Epithelial cell of proximal tubule (primary cell): Measurements from ENCODE around the gene TRIM47. TPM values are rescaled to one million over a fixed set of nuclear protein-coding genes. Genes with fewer than 3 reads are reported as not detected.

Source experiments
- DNase-seq: peaks from one replicate; pipeline ENCODE4 v3.0.0-alpha.2; 2011; ENCODE audit warnings: low read depth
- H3K4me3 ChIP-seq: 2 replicates; pipeline ENCODE4 v1.5.1; 2011; ENCODE audit warnings: low read depth, mild to moderate bottlenecking, low read length
- total RNA-seq: library from RNA; depleted of rRNA; stranded (reverse); fragments of >200 nt; gene quantifications from 2 replicates; pipeline ENCODE4 v1.2.3, GENCODE V29; 2015
- TF ChIP-seq, protein P1 (sequence below): conservative IDR thresholded peaks from 2 replicates; pipeline ENCODE4 v1.5.1; 2012; ENCODE audit warnings: low read depth, mild to moderate bottlenecking, low read length

TRIM47 gene
- total RNA-seq, 1 donor from 2014 or later, result 51.2 TPM

DNA sequence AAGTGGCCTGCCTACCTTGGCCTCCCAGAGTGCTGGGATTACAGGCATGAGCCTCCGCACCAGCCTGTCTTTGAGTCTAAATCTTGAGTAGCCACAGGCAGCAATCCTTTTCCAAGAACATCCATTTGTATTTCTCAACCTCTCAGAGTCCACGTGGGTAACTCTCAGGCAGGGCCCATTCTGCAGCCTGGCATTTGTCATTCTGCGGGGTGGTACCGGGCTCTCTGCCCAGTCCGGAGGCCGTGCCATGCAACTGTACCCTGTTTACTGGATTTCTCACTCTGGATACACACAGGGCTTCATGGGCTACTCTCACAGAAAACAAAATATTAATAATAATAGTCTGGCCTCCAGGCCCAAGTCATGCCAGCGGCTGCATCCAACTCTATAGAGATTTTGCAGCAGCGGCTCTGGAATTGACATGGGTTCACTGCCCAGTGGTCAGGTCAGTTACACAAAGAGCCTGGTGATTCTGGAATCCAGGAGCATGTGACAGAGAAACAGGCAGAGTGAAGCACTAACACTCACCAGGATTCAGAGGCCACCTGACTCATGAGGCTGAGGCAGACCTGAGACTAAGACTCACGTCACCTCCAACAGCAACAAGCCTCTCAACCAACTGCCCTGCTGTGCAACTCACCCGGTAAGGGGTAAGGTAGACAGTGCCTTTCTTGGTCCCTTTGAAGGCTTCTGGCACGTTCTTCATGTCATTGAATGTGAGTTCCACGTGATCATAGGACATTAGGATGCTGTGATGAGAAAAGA lies 27.3 kb downstream of the TRIM47 start:
- TF ChIP-seq, protein P1, sequence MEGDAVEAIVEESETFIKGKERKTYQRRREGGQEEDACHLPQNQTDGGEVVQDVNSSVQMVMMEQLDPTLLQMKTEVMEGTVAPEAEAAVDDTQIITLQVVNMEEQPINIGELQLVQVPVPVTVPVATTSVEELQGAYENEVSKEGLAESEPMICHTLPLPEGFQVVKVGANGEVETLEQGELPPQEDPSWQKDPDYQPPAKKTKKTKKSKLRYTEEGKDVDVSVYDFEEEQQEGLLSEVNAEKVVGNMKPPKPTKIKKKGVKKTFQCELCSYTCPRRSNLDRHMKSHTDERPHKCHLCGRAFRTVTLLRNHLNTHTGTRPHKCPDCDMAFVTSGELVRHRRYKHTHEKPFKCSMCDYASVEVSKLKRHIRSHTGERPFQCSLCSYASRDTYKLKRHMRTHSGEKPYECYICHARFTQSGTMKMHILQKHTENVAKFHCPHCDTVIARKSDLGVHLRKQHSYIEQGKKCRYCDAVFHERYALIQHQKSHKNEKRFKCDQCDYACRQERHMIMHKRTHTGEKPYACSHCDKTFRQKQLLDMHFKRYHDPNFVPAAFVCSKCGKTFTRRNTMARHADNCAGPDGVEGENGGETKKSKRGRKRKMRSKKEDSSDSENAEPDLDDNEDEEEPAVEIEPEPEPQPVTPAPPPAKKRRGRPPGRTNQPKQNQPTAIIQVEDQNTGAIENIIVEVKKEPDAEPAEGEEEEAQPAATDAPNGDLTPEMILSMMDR, result no peak
- DNase-seq, result no peak
- no peak overlapping the region for H3K4me3 ChIP-seq

DNA sequence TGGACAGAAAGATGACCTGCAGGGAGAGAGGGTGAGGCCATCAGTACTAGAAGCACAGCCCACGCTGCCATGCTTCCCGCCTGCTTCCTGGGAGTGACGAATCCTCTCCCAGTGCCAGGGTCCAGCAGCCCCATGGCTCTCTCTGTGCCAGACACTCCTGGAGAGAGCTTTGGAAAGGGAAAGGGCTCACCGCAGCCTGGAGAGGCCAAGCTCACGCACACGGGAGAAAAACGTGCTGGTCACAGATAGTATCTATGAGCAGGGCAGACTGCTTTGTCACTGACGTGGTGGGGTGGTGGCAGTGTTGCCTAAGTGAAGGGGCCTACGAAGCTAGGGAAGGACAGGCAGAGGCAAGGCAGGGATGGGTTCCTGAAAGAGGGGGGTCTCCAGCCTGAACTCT lies 28.7 kb downstream of the TRIM47 start:
- no peak overlapping the region for H3K4me3 ChIP-seq
- DNase-seq, result no peak
- TF ChIP-seq, protein P1, result no peak

DNA sequence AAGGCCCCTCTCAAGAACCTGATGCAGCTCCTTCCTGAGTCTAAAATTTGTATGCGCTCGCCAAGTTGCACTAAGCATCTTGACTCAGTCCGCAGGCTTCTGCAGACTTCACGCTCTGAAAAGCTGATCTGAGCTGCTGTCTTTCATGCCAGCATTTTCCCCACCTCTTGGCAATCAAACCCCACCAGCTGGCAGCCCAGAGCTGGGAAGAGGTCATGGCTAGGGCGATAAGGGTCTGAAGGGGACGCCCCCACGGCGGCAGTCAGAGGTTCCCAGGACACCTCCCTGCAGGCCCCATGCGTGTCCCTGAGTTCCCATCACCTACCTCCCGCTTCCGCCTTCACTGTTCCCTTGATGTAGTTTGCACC lies 29.1 kb downstream of the TRIM47 start:
- DNase-seq, result no peak
- no peak overlapping the region for H3K4me3 ChIP-seq
- TF ChIP-seq, protein P1, result no peak

DNA sequence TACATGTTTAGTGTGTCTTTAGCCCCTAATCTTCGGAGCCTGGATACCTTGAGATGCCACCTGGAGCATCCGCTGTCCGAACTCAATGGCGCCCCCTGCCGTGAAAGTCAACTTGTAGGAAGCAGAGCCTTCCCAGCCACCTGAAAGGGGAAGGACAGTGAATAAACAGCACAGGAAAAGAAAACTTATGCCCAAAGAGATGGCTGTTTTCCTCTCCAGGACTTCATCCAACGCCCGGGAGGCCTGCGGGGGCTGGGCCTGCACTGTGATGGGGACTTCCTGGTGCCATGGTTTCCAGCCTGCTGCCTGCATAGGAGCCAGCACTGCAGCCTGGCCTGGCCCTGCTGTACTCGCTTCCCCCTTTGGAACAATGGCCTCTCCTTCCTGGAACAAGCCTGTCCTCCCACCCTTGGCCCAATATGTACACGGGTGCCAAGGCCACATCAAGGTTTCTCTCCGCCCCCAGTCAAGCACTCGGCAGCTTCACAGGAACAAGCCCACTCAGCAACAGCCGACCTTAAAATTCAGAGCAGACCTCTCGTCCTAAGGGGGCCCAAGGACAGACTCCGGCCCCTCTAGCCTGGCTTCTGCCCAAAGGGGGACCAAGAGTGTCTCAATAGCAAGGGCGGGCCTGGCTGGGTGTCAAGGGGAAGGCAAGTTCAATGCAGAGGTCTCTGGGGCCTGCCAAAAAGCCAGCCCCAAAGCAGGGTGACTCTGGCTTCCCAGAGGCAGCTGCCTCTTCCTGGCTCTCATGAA lies 29.7 kb downstream of the TRIM47 start:
- no peak overlapping the region for H3K4me3 ChIP-seq
- TF ChIP-seq, protein P1, result peak; percentile 86
- no peak for DNase-seq

DNA sequence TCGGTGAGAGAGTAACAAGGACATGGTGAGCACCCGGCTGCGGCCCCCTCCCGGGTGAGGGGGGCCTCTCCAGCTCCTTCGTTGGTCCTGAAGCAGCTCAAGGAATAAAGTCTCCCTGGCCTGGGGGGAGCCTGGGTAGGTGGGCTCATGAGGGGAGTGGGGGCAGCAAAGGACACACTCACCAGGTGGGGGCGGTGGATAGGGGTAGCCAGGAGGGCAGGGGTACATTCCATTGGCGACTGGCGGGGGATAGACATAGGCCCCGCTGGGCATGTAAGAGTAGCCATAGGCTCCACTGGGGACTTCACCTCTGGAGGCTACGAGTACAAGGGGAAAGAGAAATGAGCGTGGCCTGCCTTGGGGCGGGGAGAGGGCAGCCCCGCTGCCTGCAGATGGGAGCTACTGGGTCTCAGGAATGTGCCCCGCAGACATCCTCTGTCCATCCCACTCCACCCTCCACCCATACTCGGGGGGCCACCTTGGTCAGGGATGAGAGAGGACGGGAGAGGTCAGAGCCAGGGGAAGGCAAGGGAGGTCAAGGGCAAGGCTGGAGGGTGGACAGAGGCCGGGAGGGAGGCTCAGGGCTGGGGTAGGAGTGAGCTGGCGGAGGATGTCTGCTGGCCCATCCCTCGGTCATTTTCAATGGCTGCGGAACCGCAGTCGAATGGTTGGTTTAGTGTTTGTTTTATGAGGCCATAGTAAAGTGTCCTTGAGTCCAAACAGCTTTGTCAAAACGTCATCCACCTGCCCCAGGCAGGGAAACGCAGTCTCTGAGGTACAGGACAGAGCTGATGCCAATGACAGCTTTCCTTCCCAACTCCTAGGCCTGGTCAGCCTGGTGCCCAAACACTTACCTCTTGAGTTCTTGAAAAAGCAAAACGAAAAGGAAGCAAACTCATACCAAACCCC lies 30.5 kb downstream of the TRIM47 start:
- H3K4me3 ChIP-seq, result no peak overlapping the region
- TF ChIP-seq, protein P1, result no peak
- DNase-seq, result no peak

DNA sequence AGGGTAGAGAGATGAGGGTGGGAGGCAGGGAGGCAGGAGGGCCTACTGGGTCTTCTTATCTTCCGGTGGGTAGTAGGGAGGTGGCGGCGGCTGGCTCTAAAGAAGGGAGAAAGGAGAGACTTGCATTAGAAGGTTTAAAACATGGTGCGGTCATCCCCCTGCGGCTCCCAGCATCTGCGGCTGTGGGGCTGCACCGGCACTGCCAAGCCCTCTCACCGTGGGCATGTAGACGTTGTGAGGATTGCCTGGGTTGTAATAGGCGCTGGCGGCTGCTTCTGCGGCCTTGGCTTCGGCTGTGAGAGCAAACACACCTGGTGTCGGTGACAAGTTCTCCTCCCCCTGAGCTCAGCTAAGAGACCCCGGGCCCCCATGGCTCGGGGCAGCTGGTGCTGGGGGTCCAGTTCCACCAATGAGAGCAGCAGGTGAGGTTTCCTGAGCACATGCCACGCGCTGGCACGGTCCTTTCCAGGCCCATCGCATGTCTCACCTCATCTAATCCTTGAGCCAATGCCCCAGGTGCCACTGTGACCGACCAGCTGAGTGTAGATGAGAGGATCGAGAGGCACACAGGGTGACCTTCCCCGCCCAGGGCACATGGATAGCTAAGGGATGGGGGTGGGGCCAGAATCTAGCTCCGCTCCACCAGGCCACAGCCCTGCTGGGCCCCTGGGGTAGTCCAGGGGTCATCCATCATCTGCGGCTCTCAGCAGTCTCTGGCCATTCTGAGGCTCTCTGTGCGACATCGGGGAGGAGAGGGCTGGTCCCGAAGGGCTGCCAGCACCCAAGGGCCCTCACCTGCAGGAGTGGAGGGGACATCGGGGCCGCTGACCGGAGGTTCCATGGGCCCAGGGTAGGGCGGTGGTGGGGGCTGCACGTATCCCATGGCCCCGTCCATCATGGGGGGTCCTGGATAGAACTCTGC lies 31.4 kb downstream of the TRIM47 start:
- no peak overlapping the region for H3K4me3 ChIP-seq
- no peak for DNase-seq
- TF ChIP-seq, protein P1, result no peak
